ENCODE results near the gene METTL25B. TPM values are rescaled to one million over a fixed set of nuclear protein-coding genes. Genes with fewer than 3 reads are reported as not detected.
A peak's percentile ranks its signal among the peaks of the same experiment; 100 is the strongest.

METTL25B gene
- total and polyA plus RNA-seq, 2 of the 13 experiments (the other 11 are each of a cell fraction or from before 2014, with no cell fraction given), result 11.9 to 24.0 TPM

DNA sequence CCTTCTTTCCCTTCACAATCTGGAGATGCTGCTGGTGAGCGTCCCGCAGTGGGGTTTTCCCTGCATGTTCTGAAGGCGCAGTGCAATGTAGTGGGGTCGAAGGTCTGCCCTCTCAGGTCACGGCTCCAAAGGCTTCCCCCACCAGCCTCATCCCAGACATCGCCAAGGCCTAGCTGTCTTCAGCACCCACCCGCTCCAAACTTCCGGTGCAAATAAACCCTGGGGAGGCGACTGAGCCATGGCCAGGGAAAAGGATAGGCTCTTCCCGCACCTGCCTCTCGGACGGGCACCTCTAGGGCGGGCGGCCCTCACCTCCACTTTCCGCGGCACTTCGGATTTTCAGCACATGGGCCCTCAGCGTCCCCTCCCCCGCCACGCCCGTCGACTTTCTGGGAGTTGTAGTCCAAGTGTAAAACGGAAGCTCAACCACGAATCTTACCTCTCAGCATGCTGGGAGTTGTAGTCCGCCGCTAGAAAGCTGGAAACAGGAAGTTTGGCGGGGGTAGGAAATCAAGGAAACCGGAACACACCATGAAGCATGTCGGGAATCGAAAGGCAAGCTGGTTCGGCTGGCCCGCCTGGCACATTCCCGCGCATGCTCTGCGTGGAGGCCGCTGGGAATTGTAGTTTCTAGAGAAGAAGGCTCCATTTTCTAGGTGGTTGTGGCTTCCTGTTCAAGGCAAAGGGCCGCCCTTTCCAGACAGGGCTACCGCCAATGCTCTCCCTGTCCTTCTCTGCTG is 12.6 kb downstream of the METTL25B start, which contains the start of gene MRPL24:
MRPL24 (minus strand) TSS at position 348 of the 740 bp plus-strand sequence. CDS start 2,384 bp downstream, outside the sequence.
- no TSS peak for BruUV-seq (replicated peaks)
- Histone ChIP-seq H3K4me2 (ENCODE audit: low read depth, low read length) (peak within 1 kb of the TSS; percentile 98), H3K4me1 (ENCODE audit: insufficient read depth, low read length) (peaks cover 22% of the 10 kb centered on the region), H3K36me3 (replicated peaks in 1 of 2; ENCODE audit: control insufficient read depth in 1 of 2, insufficient read depth in 2 of 2, low read length in 2 of 2) (peaks cover 11 to 37% of the 10 kb centered on the region in 2 experiments; a peak in 4 of 5 replicates), H2AFZ (ENCODE audit: low read length) (no peak within 1 kb of the TSS), H3K4me3 (replicated peaks in 1 of 3; ENCODE audit: insufficient read depth in 1 of 3, low read depth in 2 of 3, low read length in 3 of 3) (peak within 1 kb of the TSS; percentile 78 to 93 (median 81)), H3K79me2 (ENCODE audit: insufficient read depth, low read length) (peaks cover 18% of the 10 kb centered on the region), H3K27ac (ENCODE audit: extremely low read length, insufficient read depth, low read length) (peak within 1 kb of the TSS; percentile 83), H3K9ac (ENCODE audit: insufficient read depth, low read depth, low read length) (peak within 1 kb of the TSS; percentile 91), H3K9me3 (ENCODE audit: low read length) (no peaks in the 10 kb centered on the region), H3K27me3 (ENCODE audit: control insufficient read depth in 1 of 2, insufficient read depth in 2 of 2, low read length in 2 of 2) (no peaks in the 10 kb centered on the region; a peak in 1 of 5 replicates), H4K20me1 (ENCODE audit: insufficient read depth, low read length) (peaks cover 6% of the 10 kb centered on the region)
- FAIRE-seq (peak; percentile 99), ATAC-seq (peak; percentile 91), DNase-seq (ENCODE audit: low spot score) (peak; percentile 99)
- intact Hi-C loops (cut with micrococcal nuclease; ENCODE audit: unreplicated experiment) (loop anchor here (1.0 kb wide), 1 partner anchor 26 kb away; the partner anchor contains the start of gene PRCC), in situ Hi-C loops (cut with HindIII; ENCODE audit: extremely low pct_ligation_motif_present, low pct_unique_long_range_greater_than_20kb) (no loop called here)
- ChIA-PET CTCF (ENCODE audit: low intra/inter-chr PET ratio, low total read pairs) (no interaction called here), POLR2A (interaction anchor here (0.7 to 3.3 kb wide), 13 partner anchors 9 to 1804 kb away, joined by 3 to 125 read pairs (median 4); partner anchors contain the start of genes CRABP2, HDGF, ISG20L2 and MEF2D)
- 1% methylated on average over 25 of the region's 38 CpGs for WGBS (ENCODE audit: low lambda C conversion rate)
- TF ChIP-seq, protein P1, sequence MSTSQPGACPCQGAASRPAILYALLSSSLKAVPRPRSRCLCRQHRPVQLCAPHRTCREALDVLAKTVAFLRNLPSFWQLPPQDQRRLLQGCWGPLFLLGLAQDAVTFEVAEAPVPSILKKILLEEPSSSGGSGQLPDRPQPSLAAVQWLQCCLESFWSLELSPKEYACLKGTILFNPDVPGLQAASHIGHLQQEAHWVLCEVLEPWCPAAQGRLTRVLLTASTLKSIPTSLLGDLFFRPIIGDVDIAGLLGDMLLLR (CRISPR knock-in tag; IDR thresholded peaks at IDR 0.05), result 0 out of 2 replicates have a peak, but pooled peaks have one; percentile 42
- TF ChIP-seq RFXAP (CRISPR knock-in tag; IDR thresholded peaks at IDR 0.05; ENCODE audit: borderline replicate concordance) (peak; percentile 66; the same call in 1 of the 2 replicates), KMT2A (CRISPR knock-in tag; IDR thresholded peaks at IDR 0.05) (peak; percentile 78), HES4 (CRISPR knock-in tag; IDR thresholded peaks at IDR 0.05; ENCODE audit: borderline replicate concordance) (no peak), CBX2 (IDR thresholded peaks at IDR 0.05; ENCODE audit: low read depth, low read length) (no peak), CBX2 (CRISPR knock-in tag; IDR thresholded peaks at IDR 0.05; ENCODE audit: low read depth) (0 out of 2 replicates have a peak, but pooled peaks have one; percentile 42), ATF7-NPFF (CRISPR knock-in tag; IDR thresholded peaks at IDR 0.05; ENCODE audit: low read depth) (peak; percentile 71), RAD21 (CRISPR knock-in tag; IDR thresholded peaks at IDR 0.05) (0 out of 2 replicates have a peak, but pooled peaks have one; percentile 35), HNRNPL (IDR thresholded peaks at IDR 0.05; ENCODE audit: low read depth, low read length) (peak; percentile 75; the same call in 1 of the 2 replicates), ZNF451 (CRISPR knock-in tag; IDR thresholded peaks at IDR 0.05) (peak; percentile 81), FOXO1 (CRISPR knock-in tag; IDR thresholded peaks at IDR 0.05) (0 out of 2 replicates have a peak, but pooled peaks have one; percentile 29), TCF12 (IDR thresholded peaks at IDR 0.05) (no peak), TCF12 (CRISPR knock-in tag; IDR thresholded peaks at IDR 0.05) (peak; percentile 89; the same call in 1 of the 2 replicates), FOXM1 (CRISPR knock-in tag; IDR thresholded peaks at IDR 0.05) (no peak)
- TF ChIP-seq, protein P2, sequence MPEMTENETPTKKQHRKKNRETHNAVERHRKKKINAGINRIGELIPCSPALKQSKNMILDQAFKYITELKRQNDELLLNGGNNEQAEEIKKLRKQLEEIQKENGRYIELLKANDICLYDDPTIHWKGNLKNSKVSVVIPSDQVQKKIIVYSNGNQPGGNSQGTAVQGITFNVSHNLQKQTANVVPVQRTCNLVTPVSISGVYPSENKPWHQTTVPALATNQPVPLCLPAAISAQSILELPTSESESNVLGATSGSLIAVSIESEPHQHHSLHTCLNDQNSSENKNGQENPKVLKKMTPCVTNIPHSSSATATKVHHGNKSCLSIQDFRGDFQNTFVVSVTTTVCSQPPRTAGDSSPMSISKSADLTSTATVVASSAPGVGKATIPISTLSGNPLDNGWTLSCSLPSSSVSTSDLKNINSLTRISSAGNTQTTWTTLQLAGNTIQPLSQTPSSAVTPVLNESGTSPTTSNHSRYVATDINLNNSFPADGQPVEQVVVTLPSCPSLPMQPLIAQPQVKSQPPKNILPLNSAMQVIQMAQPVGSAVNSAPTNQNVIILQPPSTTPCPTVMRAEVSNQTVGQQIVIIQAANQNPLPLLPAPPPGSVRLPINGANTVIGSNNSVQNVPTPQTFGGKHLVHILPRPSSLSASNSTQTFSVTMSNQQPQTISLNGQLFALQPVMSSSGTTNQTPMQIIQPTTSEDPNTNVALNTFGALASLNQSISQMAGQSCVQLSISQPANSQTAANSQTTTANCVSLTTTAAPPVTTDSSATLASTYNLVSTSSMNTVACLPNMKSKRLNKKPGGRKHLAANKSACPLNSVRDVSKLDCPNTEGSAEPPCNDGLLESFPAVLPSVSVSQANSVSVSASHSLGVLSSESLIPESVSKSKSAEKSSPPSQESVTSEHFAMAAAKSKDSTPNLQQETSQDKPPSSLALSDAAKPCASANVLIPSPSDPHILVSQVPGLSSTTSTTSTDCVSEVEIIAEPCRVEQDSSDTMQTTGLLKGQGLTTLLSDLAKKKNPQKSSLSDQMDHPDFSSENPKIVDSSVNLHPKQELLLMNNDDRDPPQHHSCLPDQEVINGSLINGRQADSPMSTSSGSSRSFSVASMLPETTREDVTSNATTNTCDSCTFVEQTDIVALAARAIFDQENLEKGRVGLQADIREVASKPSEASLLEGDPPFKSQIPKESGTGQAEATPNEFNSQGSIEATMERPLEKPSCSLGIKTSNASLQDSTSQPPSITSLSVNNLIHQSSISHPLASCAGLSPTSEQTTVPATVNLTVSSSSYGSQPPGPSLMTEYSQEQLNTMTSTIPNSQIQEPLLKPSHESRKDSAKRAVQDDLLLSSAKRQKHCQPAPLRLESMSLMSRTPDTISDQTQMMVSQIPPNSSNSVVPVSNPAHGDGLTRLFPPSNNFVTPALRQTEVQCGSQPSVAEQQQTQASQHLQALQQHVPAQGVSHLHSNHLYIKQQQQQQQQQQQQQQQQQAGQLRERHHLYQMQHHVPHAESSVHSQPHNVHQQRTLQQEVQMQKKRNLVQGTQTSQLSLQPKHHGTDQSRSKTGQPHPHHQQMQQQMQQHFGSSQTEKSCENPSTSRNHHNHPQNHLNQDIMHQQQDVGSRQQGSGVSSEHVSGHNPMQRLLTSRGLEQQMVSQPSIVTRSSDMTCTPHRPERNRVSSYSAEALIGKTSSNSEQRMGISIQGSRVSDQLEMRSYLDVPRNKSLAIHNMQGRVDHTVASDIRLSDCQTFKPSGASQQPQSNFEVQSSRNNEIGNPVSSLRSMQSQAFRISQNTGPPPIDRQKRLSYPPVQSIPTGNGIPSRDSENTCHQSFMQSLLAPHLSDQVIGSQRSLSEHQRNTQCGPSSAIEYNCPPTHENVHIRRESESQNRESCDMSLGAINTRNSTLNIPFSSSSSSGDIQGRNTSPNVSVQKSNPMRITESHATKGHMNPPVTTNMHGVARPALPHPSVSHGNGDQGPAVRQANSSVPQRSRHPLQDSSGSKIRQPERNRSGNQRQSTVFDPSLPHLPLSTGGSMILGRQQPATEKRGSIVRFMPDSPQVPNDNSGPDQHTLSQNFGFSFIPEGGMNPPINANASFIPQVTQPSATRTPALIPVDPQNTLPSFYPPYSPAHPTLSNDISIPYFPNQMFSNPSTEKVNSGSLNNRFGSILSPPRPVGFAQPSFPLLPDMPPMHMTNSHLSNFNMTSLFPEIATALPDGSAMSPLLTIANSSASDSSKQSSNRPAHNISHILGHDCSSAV (CRISPR knock-in tag; IDR thresholded peaks at IDR 0.05; ENCODE audit: borderline replicate concordance), result no peak

All from HepG2 (cell line).